AG10803 (cell line): Measurements from ENCODE around the gene JAKMIP1.

Experiments
- DNase-seq: peaks from one replicate; pipeline ENCODE4 v3.0.0; 2010; ENCODE audit warnings: low read depth
- H3K4me3 ChIP-seq: 2 replicates; pipeline ENCODE4 v1.5.1; 2011; ENCODE audit warnings: mild to moderate bottlenecking, low read length, control low read depth
- CTCF ChIP-seq: conservative IDR thresholded peaks from 2 replicates; pipeline ENCODE4 v1.5.1; 2011; ENCODE audit warnings: mild to moderate bottlenecking, low read length, control low read depth, inconsistent platforms

JAKMIP1 gene

GRCh38 chr4:6071191-6071958 lies 129.0 kb downstream of the JAKMIP1 start:
- H3K4me3 ChIP-seq, result no peak overlapping the region
- DNase-seq, result no peak
- TF ChIP-seq CTCF, result no peak

DNA sequence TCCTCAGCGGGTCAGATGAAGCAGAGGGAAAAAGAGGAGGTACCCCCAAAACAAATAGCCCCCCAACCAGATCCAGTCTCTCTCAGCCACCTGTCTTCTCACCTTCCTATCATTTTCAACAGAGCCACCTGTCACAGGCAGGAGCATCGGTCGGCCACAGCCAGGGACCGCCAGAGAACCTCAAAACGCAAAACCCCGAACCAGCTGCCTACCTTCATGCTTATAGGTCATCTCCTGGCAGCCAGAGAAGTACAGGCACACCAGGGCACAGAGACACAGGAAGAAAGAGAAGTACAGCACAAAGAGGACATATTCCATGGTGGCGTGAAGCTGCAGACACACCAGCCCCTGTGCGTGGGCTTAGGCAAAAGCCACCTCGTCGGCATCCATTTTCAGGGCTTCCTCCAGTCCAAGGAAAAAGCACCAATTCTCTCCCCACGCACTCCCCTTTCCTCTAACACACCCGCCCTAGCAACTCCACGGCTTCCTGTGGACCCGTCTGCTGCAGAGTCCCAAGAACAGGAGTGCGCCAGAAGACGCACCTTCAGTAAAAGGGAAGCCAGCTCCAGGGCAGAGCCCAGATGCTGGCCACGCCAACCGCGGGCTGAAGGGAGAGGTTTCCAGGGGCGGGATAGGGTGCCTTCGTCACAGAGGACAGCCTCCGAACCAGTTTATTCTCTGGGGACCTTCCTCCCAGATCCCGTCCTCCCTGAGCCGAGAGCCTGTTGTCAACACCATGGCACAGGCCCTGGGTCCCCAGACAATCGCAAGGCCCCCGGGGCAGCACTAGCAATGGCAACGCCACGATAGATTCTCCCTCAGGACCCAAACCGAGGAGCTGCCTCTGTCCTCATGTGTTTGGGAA lies 130.3 kb downstream of the JAKMIP1 start:
- no peak for DNase-seq

GRCh38 chr4:6068986-6069385 lies 131.4 kb downstream of the JAKMIP1 start:
- no peak for DNase-seq
- TF ChIP-seq CTCF, result no peak
- no peak overlapping the region for H3K4me3 ChIP-seq

More for the DNA sequence above, 130.3 kb downstream of the JAKMIP1 start:
- H3K4me3 ChIP-seq, result no peak overlapping the region
- TF ChIP-seq CTCF, result no peak

- no peak for TF ChIP-seq CTCF
- no peak overlapping the region for H3K4me3 ChIP-seq
- DNase-seq, result no peak
These were observed 134.3 kb downstream of the JAKMIP1 start for GRCh38 chr4:6065934-6066590.

- H3K4me3 ChIP-seq, result no peak overlapping the region
- no peak for DNase-seq
- TF ChIP-seq CTCF, result no peak
These were observed 135.2 kb downstream of the JAKMIP1 start for GRCh38 chr4:6065166-6065565.

DNA sequence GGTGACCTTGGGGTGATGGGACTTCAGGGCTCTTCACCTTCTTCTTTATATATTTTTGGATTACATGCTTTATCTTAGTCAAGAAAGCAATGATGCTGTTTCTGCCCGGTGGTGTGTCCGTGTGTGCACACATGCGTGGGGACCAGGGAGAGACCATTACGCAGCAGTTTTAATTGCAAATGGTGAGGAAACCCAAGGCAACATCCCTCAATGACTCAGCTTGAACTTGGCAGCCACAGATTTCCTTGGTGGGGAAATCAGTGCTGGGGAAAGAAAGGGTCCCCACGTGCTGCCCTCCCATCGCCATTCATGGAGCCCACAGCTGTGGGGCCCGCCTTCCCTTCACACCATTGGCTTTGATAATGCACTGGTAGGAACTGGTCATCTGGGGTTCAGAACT lies 136.0 kb downstream of the JAKMIP1 start:
- DNase-seq, result no peak
- TF ChIP-seq CTCF, result no peak
- H3K4me3 ChIP-seq, result no peak overlapping the region
